Duodenal mucosa (tissue), 2 donors: ENCODE results near the gene AHR.
"Not testable (repeated sequence)": the region's sequence is repeated elsewhere in the genome, so short reads cannot be mapped to it uniquely, and the experiment has no call there.

Experiments
- H3K27ac ChIP-seq: one replicate; pipeline ENCODE4 v1.7.0; 2013; ENCODE audit warnings: low read depth, low read length
- H3K27me3 ChIP-seq, 2 donors: one replicate each; pipeline ENCODE4 v1.7.0; 2013; ENCODE audit warnings: low read length in 2 of 2, control low read depth in 1 of 2; ENCODE audit not compliant: insufficient read depth in 2 of 2, control insufficient read depth in 1 of 2
- H3K36me3 ChIP-seq, 2 donors: one replicate each; pipeline ENCODE4 v1.7.0; 2013; ENCODE audit warnings: low read length in 2 of 2, control low read depth in 1 of 2; ENCODE audit not compliant: insufficient read depth in 2 of 2, control insufficient read depth in 1 of 2
- H3K4me1 ChIP-seq, 2 donors: one replicate each; pipeline ENCODE4 v1.7.0; 2013; ENCODE audit warnings: low read length in 2 of 2, control low read depth in 1 of 2; ENCODE audit not compliant: insufficient read depth in 2 of 2, control insufficient read depth in 1 of 2
- H3K4me3 ChIP-seq, 2 donors: one replicate each; pipeline ENCODE4 v1.7.0; 2013; ENCODE audit warnings: low read length in 2 of 2, low read depth in 1 of 2
- H3K9ac ChIP-seq, 2 donors: one replicate each; pipeline ENCODE4 v1.7.0; 2013; ENCODE audit warnings: low read length in 2 of 2, low read depth in 1 of 2
- H3K9me3 ChIP-seq, 2 donors: one replicate each; pipeline ENCODE4 v1.7.0; 2013; ENCODE audit warnings: low read length in 2 of 2, control low read depth in 1 of 2; ENCODE audit not compliant: control insufficient read depth in 1 of 2

AHR gene

DNA sequence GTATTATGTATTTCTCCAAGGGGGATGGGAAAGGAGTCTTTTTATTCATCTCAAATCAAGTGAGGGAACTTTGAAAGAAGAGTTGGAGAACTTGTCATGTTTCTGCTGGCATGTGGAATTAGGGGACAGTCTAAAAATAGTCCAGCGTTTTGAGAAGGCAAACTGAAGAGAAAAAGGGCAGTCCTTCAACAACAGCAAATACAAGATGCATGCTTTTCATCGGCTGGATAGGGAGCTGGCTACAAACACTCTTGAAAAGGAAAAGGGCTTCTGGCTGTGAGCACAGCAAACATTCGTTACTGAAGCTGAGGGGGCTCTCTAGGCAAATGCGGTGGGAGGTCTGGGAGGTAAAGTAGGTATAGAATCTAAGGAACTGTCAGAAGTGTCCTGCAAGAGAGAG, 91.9 kb downstream of the AHR start:
- H3K9me3 ChIP-seq, result peaks cover 3 to 11% of the 10 kb centered on the region in 2 donors
- no peak overlapping the region for H3K4me3 ChIP-seq
- no peaks in the 10 kb centered on the region for H3K36me3 ChIP-seq
- H3K27me3 ChIP-seq, result no peaks in the 10 kb centered on the region
- no peak overlapping the region for H3K27ac ChIP-seq
- no peak overlapping the region for H3K9ac ChIP-seq
- no peaks in the 10 kb centered on the region for H3K4me1 ChIP-seq

DNA sequence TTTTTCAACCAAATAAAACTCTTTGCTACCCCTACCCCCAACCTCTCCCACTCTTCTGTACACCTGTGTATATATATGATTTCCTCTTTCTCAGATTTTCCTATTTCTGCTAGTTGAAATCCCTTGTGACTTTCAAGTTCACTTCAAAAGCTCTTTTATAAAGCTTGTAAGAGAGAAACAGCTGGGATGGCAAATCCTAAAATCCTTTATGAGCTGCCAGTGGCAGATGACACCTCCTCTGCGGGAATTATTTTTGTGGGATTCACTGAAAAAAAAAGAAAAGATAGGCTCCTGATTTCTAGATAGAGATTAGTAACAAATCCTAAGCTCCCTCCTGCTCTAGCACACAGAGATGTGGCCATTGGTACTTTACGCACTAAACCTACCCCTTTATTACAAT, 92.9 kb downstream of the AHR start:
- Histone ChIP-seq H3K27me3 (no peaks in the 10 kb centered on the region), H3K9me3 (peaks cover 3 to 11% of the 10 kb centered on the region in 2 donors), H3K4me1 (no peaks in the 10 kb centered on the region), H3K4me3 (no peak overlapping the region), H3K27ac (no peak overlapping the region), H3K9ac (no peak overlapping the region), H3K36me3 (no peaks in the 10 kb centered on the region)

DNA sequence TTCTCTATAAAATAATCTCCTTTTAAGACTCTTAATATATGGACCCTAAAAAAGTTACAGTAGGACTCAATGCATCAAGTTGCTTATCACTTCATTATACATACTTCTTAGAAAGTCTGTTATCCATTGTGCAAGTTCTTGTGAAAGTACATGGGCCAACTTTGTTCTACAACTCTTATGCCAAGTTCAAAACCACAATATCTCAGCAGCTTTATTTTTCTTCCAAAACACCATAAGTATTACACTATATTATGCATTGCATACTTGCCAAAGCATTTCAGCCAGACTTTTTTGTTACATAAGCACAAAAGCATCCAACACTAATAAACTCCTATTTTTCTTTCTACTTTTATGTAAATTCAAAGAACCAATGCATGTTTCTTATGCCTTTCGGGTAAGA, 94.4 kb downstream of the AHR start:
- no peak overlapping the region for H3K9ac ChIP-seq
- H3K9me3 ChIP-seq, result peaks cover 3 to 11% of the 10 kb centered on the region in 2 donors
- no peak overlapping the region for H3K4me3 ChIP-seq
- H3K36me3 ChIP-seq, result no peaks in the 10 kb centered on the region
- H3K27me3 ChIP-seq, result no peaks in the 10 kb centered on the region
- no peak overlapping the region for H3K27ac ChIP-seq
- no peaks in the 10 kb centered on the region for H3K4me1 ChIP-seq

- not testable (repeated sequence) for H3K4me3 ChIP-seq, H3K4me1 ChIP-seq, H3K27me3 ChIP-seq, H3K9ac ChIP-seq, H3K36me3 ChIP-seq, H3K27ac ChIP-seq
- peaks cover 3 to 11% of the 10 kb centered on the region in 2 donors for H3K9me3 ChIP-seq
Measured at GRCh38 chr7:17394563-17394962, 96.1 kb downstream of the AHR start.
